Measurements from ENCODE around the gene PIGU. TPM values are rescaled to one million over a fixed set of nuclear protein-coding genes. Genes with fewer than 3 reads are reported as not detected.

Gene PIGU
- total and polyA plus RNA-seq, 2 of the 13 experiments (the other 11 are each of a cell fraction or from before 2014, with no cell fraction given) = 45.5 to 231 TPM

- TF ChIP-seq AHDC1 (CRISPR knock-in tag; IDR thresholded peaks at IDR 0.05; ENCODE audit: borderline replicate concordance) (no peak), CENPT (CRISPR knock-in tag; IDR thresholded peaks at IDR 0.05; ENCODE audit: low read depth) (no peak), NCOA5 (CRISPR knock-in tag; IDR thresholded peaks at IDR 0.05) (no peak), RNF2 (conservative IDR thresholded peaks at IDR 0.05; ENCODE audit: low read depth) (no peak), ZNF225 (CRISPR knock-in tag; IDR thresholded peaks at IDR 0.05) (0 out of 2 replicates have a peak, but pooled peaks have one; percentile 43), IRF9 (CRISPR knock-in tag; IDR thresholded peaks at IDR 0.05; ENCODE audit: borderline replicate concordance) (no peak), SRSF4 (IDR thresholded peaks at IDR 0.05; ENCODE audit: low read depth, low read length, poor library complexity, severe bottlenecking) (no peak), ZFAT (CRISPR knock-in tag; conservative IDR thresholded peaks at IDR 0.05) (no peak), ZNF550 (CRISPR knock-in tag; IDR thresholded peaks at IDR 0.05; ENCODE audit: borderline replicate concordance) (0 out of 2 replicates have a peak, but pooled peaks have one; percentile 51), ZNF280D (CRISPR knock-in tag; IDR thresholded peaks at IDR 0.05) (no peak), ZNF788 (CRISPR knock-in tag; IDR thresholded peaks at IDR 0.05; ENCODE audit: borderline replicate concordance) (0 out of 2 replicates have a peak, but pooled peaks have one; percentile 3), ZNF276 (CRISPR knock-in tag; IDR thresholded peaks at IDR 0.05; ENCODE audit: low read depth) (no peak), ZNF253 (CRISPR knock-in tag; IDR thresholded peaks at IDR 0.05; ENCODE audit: borderline replicate concordance) (no peak), RCOR2 (CRISPR knock-in tag; IDR thresholded peaks at IDR 0.05) (no peak), RFX1 (IDR thresholded peaks at IDR 0.05) (no peak; the same call in 1 of the 2 replicates), ONECUT2 (CRISPR knock-in tag; IDR thresholded peaks at IDR 0.05) (no peak), HOXA7 (CRISPR knock-in tag; IDR thresholded peaks at IDR 0.05) (no peak), SUZ12 (IDR thresholded peaks at IDR 0.05; ENCODE audit: low read depth, low read length) (no peak), CAMTA2 (CRISPR knock-in tag; IDR thresholded peaks at IDR 0.05; ENCODE audit: borderline replicate concordance) (no peak), ZNF24 (IDR thresholded peaks at IDR 0.05) (no peak)
Measured at GRCh38 chr20:34549929-34550305, 127.0 kb downstream of the PIGU start (continued).
